T-helper 2 cell treated with Interferon-gamma antibody and Interleukin-4, amounts not matched to agents 5 μg/mL and 100 μg/mL, for 36 hours (primary cell): ENCODE measurements around the gene ADCK2.
A peak's percentile ranks its signal among the peaks of the same experiment; 100 is the strongest.
"Not testable (repeated sequence)": the region's sequence is repeated elsewhere in the genome, so short reads cannot be mapped to it uniquely, and the experiment has no call there.

Source experiments
- DNase-seq: peaks from one replicate; pipeline ENCODE4 v3.0.0; 2021; ENCODE audit warnings: low spot score
- H3K27ac Mint-ChIP-seq: one replicate; pipeline ENCODE4 v1.8.0; 2021; ENCODE audit warnings: mild to moderate bottlenecking, mixed read lengths
- H3K27me3 Mint-ChIP-seq: one replicate; pipeline ENCODE4 v1.8.0; 2021; ENCODE audit warnings: low read depth, mixed read lengths
- H3K36me3 Mint-ChIP-seq: one replicate; pipeline ENCODE4 v1.8.0; 2021; ENCODE audit warnings: low read depth, mixed read lengths
- H3K4me1 Mint-ChIP-seq: one replicate; pipeline ENCODE4 v1.8.0; 2021; ENCODE audit warnings: low read depth, mixed read lengths
- H3K4me3 Mint-ChIP-seq: one replicate; pipeline ENCODE4 v1.8.0; 2022; ENCODE audit warnings: mild to moderate bottlenecking, moderate library complexity, mixed read lengths
- H3K9me3 Mint-ChIP-seq: one replicate; pipeline ENCODE4 v1.8.0; 2021; ENCODE audit warnings: mixed read lengths

Gene ADCK2

GRCh38 chr7:140685407-140686087 lies 12.8 kb downstream of the ADCK2 start:
- no peak for DNase-seq
- H3K36me3 Mint-ChIP-seq, result peaks cover 26% of the 10 kb centered on the region
- H3K27me3 Mint-ChIP-seq, result no peaks in the 10 kb centered on the region
- no peaks in the 10 kb centered on the region for H3K9me3 Mint-ChIP-seq
- no peak overlapping the region for H3K27ac Mint-ChIP-seq
- H3K4me1 Mint-ChIP-seq, result no peaks in the 10 kb centered on the region
- no peak overlapping the region for H3K4me3 Mint-ChIP-seq

- Mint-ChIP-seq H3K27me3 (no peaks in the 10 kb centered on the region), H3K27ac (no peak overlapping the region), H3K4me3 (no peak overlapping the region), H3K36me3 (peaks cover 20% of the 10 kb centered on the region), H3K9me3 (no peaks in the 10 kb centered on the region), H3K4me1 (peaks cover under 1% of the 10 kb centered on the region)
- DNase-seq, result no peak
Observed at GRCh38 chr7:140686921-140687320, 14.2 kb downstream of the ADCK2 start.

GRCh38 chr7:140688341-140688740 lies 15.6 kb downstream of the ADCK2 start:
- Mint-ChIP-seq H3K4me1 (peaks cover 2% of the 10 kb centered on the region), H3K36me3 (peaks cover 20% of the 10 kb centered on the region), H3K4me3 (no peak overlapping the region), H3K27ac (no peak overlapping the region), H3K27me3 (no peaks in the 10 kb centered on the region), H3K9me3 (no peaks in the 10 kb centered on the region)
- no peak for DNase-seq

GRCh38 chr7:140689199-140690152 lies 16.7 kb downstream of the ADCK2 start:
- H3K9me3 Mint-ChIP-seq, result no peaks in the 10 kb centered on the region
- peaks cover 13% of the 10 kb centered on the region for H3K36me3 Mint-ChIP-seq
- H3K27me3 Mint-ChIP-seq, result no peaks in the 10 kb centered on the region
- no peak overlapping the region for H3K4me3 Mint-ChIP-seq
- no peak overlapping the region for H3K27ac Mint-ChIP-seq
- DNase-seq, result no peak
- H3K4me1 Mint-ChIP-seq, result peaks cover 2% of the 10 kb centered on the region

- Mint-ChIP-seq H3K4me1 (peaks cover 10% of the 10 kb centered on the region), H3K4me3 (no peak overlapping the region), H3K36me3 (peaks cover 10% of the 10 kb centered on the region), H3K27me3 (no peaks in the 10 kb centered on the region), H3K27ac (no peak overlapping the region), H3K9me3 (no peaks in the 10 kb centered on the region)
- no peak for DNase-seq
Observed at GRCh38 chr7:140691376-140692045, 18.8 kb downstream of the ADCK2 start.

- DNase-seq, H3K27ac Mint-ChIP-seq, H3K4me3 Mint-ChIP-seq, H3K27me3 Mint-ChIP-seq, H3K9me3 Mint-ChIP-seq: not testable (repeated sequence)
- peaks cover 20% of the 10 kb centered on the region for H3K4me1 Mint-ChIP-seq
- H3K36me3 Mint-ChIP-seq, result peaks cover 15% of the 10 kb centered on the region
Observed at GRCh38 chr7:140693849-140694248, 21.1 kb downstream of the ADCK2 start.

- H3K9me3 Mint-ChIP-seq, result no peaks in the 10 kb centered on the region
- H3K4me1 Mint-ChIP-seq, result peaks cover 22% of the 10 kb centered on the region
- no peak for DNase-seq
- no peak overlapping the region for H3K4me3 Mint-ChIP-seq
- peaks cover 18% of the 10 kb centered on the region for H3K36me3 Mint-ChIP-seq
- no peaks in the 10 kb centered on the region for H3K27me3 Mint-ChIP-seq
- no peak overlapping the region for H3K27ac Mint-ChIP-seq
Observed at GRCh38 chr7:140694592-140694991, 21.8 kb downstream of the ADCK2 start.

- H3K36me3 Mint-ChIP-seq, result peaks cover 20% of the 10 kb centered on the region
- H3K27ac Mint-ChIP-seq, result peak overlapping the region; percentile 97
- H3K27me3 Mint-ChIP-seq, result no peaks in the 10 kb centered on the region
- H3K4me3 Mint-ChIP-seq, result no peak overlapping the region
- no peaks in the 10 kb centered on the region for H3K9me3 Mint-ChIP-seq
- H3K4me1 Mint-ChIP-seq, result peaks cover 22% of the 10 kb centered on the region
- DNase-seq, result no peak
Observed at GRCh38 chr7:140695381-140695780, 22.6 kb downstream of the ADCK2 start.

GRCh38 chr7:140696024-140696679 lies 23.4 kb downstream of the ADCK2 start:
- no peaks in the 10 kb centered on the region for H3K9me3 Mint-ChIP-seq
- H3K4me3 Mint-ChIP-seq, result peak overlapping the region; percentile 95
- peaks cover 22% of the 10 kb centered on the region for H3K4me1 Mint-ChIP-seq
- H3K36me3 Mint-ChIP-seq, result peaks cover 20% of the 10 kb centered on the region
- DNase-seq, result no peak
- peak overlapping the region; percentile 97 for H3K27ac Mint-ChIP-seq
- no peaks in the 10 kb centered on the region for H3K27me3 Mint-ChIP-seq

GRCh38 chr7:140696680-140697446 lies 24.1 kb downstream of the ADCK2 start, which contains the start of gene NDUFB2:
NDUFB2 (plus strand) TSS chr7:140696708; CDS start chr7:140696745, 37 bp downstream.
- no peaks in the 10 kb centered on the region for H3K9me3 Mint-ChIP-seq
- peak within 1 kb of the TSS; percentile 95 for H3K4me3 Mint-ChIP-seq
- peak within 1 kb of the TSS; percentile 97 for H3K27ac Mint-ChIP-seq
- peak; percentile 90 for DNase-seq
- peaks cover 22% of the 10 kb centered on the region for H3K4me1 Mint-ChIP-seq
- H3K27me3 Mint-ChIP-seq, result no peaks in the 10 kb centered on the region
- peaks cover 20% of the 10 kb centered on the region for H3K36me3 Mint-ChIP-seq

GRCh38 chr7:140697447-140698143 lies 24.9 kb downstream of the ADCK2 start:
- Mint-ChIP-seq H3K4me1 (peaks cover 20% of the 10 kb centered on the region), H3K9me3 (no peaks in the 10 kb centered on the region), H3K27ac (peak overlapping the region; percentile 97), H3K36me3 (peaks cover 17% of the 10 kb centered on the region), H3K27me3 (no peaks in the 10 kb centered on the region), H3K4me3 (peak overlapping the region; percentile 95)
- no peak for DNase-seq

- H3K4me3 Mint-ChIP-seq, result peak overlapping the region; percentile 95
Observed at GRCh38 chr7:140698477-140698876, 25.7 kb downstream of the ADCK2 start.

More at GRCh38 chr7:140698477-140698876, 25.7 kb downstream of the ADCK2 start:
- peaks cover 18% of the 10 kb centered on the region for H3K36me3 Mint-ChIP-seq
- no peak for DNase-seq
- no peaks in the 10 kb centered on the region for H3K27me3 Mint-ChIP-seq
- H3K27ac Mint-ChIP-seq, result no peak overlapping the region
- H3K4me1 Mint-ChIP-seq, result peaks cover 20% of the 10 kb centered on the region
- no peaks in the 10 kb centered on the region for H3K9me3 Mint-ChIP-seq
